ENCODE results near the gene KCNIP1. TPM values are rescaled to one million over a fixed set of nuclear protein-coding genes. Genes with fewer than 3 reads are reported as not detected.
A peak's percentile ranks its signal among the peaks of the same experiment; 100 is the strongest.

The KCNIP1 gene
- total and polyA plus RNA-seq, 9 of the 15 experiments (the other 6 are each of a cell fraction or from before 2014, with no cell fraction given), result not detected

- TF ChIP-seq PHF20 (IDR thresholded peaks at IDR 0.05; ENCODE audit: partially characterized antibody) (no peak), MAZ (CRISPR knock-in tag; conservative IDR thresholded peaks at IDR 0.05 in 1 of 2, IDR thresholded peaks at IDR 0.05 in 1 of 2) (peak; percentile 52 to 75; a peak in 2 of 4 replicates), ATF6 (CRISPR knock-in tag; IDR thresholded peaks at IDR 0.05) (no peak), RCOR1 (IDR thresholded peaks at IDR 0.05; ENCODE audit: borderline replicate concordance in 1 of 2, low read depth in 2 of 2, low read length in 2 of 2) (peak in 1 of 2 experiments; percentile 19; a peak in 1 of 4 replicates), PRDM10 (IDR thresholded peaks at IDR 0.05; ENCODE audit: partially characterized antibody) (no peak), ZZZ3 (IDR thresholded peaks at IDR 0.05) (no peak), KDM2B (CRISPR knock-in tag; IDR thresholded peaks at IDR 0.05) (no peak), XRCC5 (IDR thresholded peaks at IDR 0.05; ENCODE audit: low read depth, low read length) (0 out of 2 replicates have a peak, but pooled peaks have one; percentile 62), NCOA4 (IDR thresholded peaks at IDR 0.05; ENCODE audit: partially characterized antibody) (no peak)
- TF ChIP-seq, protein P1, sequence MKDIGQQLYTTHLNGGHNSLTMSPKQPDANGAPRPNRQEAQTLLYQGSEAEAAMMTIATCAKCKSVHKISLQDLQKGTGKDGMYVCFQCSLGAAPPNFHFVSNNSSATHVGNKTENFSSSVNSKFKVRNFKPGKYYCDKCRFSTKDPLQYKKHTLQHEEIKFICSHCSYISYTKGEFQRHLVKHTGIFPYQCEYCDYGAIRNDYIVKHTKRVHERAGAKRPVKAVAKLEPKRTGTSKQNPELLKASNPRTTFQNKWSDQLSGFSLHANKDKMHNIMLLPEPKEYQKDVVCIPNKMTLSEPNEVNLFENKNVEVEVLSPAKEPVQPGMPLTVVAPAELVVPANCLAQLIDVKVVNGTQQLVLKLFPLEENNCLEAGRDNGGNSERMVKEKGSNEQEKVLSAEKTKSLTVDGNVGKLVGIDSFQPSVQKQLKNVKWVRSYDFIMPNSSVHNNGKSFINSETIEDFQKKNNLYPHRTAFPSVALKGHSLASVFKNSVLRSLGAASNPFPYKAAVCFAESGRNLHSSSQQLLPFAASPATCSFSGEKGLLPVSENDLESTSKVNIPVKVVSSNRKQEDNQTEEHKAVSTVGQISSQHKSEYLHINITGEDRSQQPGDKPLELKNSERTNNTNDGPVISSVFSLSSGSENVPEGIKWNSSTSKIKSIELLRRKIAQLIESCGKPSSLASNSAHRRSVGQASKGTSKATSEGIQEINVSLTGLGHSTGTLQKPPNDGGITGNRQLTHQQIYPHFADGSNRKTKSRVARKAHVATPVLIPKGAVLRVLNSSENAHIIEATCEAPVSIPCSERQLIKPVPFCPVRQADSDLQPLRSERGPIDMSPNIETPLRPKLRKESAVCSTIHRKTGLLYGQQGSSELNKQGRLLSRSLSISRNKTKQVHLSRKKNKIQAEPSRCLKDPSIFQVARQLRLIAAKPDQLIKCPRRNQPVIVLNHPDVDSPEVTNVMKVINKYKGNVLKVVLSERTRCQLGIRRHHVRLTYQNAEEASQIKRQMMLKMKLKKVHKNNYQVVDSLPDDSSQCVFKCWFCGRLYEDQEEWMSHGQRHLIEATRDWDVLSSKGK (CRISPR knock-in tag; IDR thresholded peaks at IDR 0.05), result no peak
These were observed 129.1 kb downstream of the KCNIP1 start (continued) for GRCh38 chr5:170632985-170633234.
